ENCODE results near the gene SLC7A7. TPM values are rescaled to one million over a fixed set of nuclear protein-coding genes. Genes with fewer than 3 reads are reported as not detected.
"Not testable (repeated sequence)": the region's sequence is repeated elsewhere in the genome, so short reads cannot be mapped to it uniquely, and the experiment has no call there.

Gene SLC7A7
- total and polyA plus RNA-seq, 8 donors, result 3.1 to 29.4 (median 8.1) TPM; not detected in 2

DNA sequence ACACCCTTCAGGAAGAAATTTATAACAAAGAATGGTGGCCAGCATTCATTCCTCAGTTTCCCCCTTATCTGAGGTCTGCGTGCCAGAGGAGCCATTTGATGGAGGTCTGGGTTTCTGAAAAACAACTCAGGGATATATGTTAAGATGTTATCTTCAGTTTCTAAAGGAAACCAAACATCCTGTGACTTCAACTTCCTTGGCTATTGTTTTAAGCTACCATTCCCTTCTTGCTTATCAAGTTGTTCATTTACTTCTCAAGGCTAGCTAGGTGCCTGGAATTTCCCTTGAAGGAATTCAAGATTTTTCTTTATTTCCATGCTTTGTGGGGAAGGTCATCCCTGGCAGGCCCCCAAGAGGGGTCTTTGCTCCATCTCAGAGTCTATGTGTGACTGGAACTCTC is 75.8 kb downstream of the SLC7A7 start:
- no peak for DNase-seq
- 17 to 50% (median 45%) methylated on average over 1 of the region's 1 CpG for WGBS, 5 donors
- Histone ChIP-seq H3K27me3 (no peaks in the 10 kb centered on the region), H3K9me3 (no peaks in the 10 kb centered on the region), H3K4me3 (no peak overlapping the region), H3K4me1 (no peaks in the 10 kb centered on the region), H3K27ac (no peak overlapping the region), H3K36me3 (no peaks in the 10 kb centered on the region)
- TF ChIP-seq EP300 (IDR thresholded peaks at IDR 0.05), result no peak
- no peak for TF ChIP-seq POLR2AphosphoS5 (IDR thresholded peaks at IDR 0.05)
- TF ChIP-seq POLR2A (IDR thresholded peaks at IDR 0.05), result no peak
- TF ChIP-seq, protein P1, sequence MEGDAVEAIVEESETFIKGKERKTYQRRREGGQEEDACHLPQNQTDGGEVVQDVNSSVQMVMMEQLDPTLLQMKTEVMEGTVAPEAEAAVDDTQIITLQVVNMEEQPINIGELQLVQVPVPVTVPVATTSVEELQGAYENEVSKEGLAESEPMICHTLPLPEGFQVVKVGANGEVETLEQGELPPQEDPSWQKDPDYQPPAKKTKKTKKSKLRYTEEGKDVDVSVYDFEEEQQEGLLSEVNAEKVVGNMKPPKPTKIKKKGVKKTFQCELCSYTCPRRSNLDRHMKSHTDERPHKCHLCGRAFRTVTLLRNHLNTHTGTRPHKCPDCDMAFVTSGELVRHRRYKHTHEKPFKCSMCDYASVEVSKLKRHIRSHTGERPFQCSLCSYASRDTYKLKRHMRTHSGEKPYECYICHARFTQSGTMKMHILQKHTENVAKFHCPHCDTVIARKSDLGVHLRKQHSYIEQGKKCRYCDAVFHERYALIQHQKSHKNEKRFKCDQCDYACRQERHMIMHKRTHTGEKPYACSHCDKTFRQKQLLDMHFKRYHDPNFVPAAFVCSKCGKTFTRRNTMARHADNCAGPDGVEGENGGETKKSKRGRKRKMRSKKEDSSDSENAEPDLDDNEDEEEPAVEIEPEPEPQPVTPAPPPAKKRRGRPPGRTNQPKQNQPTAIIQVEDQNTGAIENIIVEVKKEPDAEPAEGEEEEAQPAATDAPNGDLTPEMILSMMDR (IDR thresholded peaks at IDR 0.05), result no peak
- intact Hi-C loops (cut with DNase I; ENCODE audit: low total_unique reads), result no loop called here

DNA sequence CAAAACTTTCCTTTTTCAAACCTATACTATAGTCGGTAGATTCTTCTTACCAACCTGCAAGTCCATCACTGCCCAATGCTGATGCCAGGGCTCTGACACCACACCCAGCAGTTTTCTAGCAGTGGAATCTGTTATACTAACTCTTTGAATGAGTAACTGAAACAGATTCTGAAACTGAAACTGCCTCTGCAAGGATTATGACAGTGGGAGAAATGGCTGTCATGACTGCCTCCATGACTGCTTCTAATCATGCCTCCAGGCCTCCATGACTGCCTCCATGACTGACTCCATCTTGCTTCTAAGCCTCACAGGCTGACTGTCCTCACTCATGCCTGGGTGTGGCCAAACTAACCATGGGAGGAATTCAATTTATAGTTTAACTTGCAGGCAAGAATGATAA is 78.2 kb downstream of the SLC7A7 start:
- H3K36me3 ChIP-seq, result no peaks in the 10 kb centered on the region
- no peak for DNase-seq
- H3K4me3 ChIP-seq, result no peak overlapping the region
- no peaks in the 10 kb centered on the region for H3K9me3 ChIP-seq
- H3K27me3 ChIP-seq, result no peaks in the 10 kb centered on the region
- no peaks in the 10 kb centered on the region for H3K4me1 ChIP-seq
- no peak overlapping the region for H3K27ac ChIP-seq
- intact Hi-C loops (cut with DNase I; ENCODE audit: low total_unique reads), result no loop called here
- no peak for TF ChIP-seq EP300 (IDR thresholded peaks at IDR 0.05)
- TF ChIP-seq POLR2AphosphoS5 (IDR thresholded peaks at IDR 0.05), result no peak
- TF ChIP-seq, protein P1 (IDR thresholded peaks at IDR 0.05), result no peak
- no peak for TF ChIP-seq POLR2A (IDR thresholded peaks at IDR 0.05)
- 84 to 95% (median 90%) methylated on average over 1 of the region's 1 CpG for WGBS, 5 donors

DNA sequence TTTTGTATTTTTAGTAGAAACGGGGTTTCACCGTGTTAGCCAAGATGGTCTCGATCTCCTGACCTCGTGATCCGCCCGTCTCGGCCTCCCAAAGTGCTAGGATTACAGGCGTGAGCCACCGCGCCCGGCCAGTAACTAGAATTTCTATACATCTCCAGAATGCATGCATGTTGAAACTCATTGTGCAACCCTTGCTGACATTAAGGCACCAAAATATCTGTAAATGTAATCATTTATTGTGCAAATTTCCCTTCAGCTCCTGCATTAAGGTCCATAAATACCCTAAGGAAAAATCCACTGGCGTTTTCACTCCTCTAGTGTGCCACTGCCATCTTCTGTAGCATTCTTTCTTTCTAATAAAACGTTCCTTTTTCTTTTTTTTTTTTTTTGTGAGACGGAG is 78.9 kb downstream of the SLC7A7 start:
- H3K36me3 ChIP-seq; intact Hi-C loops (cut with DNase I; ENCODE audit: low total_unique reads); H3K4me1 ChIP-seq; DNase-seq; H3K27ac ChIP-seq; H3K4me3 ChIP-seq; H3K27me3 ChIP-seq; H3K9me3 ChIP-seq: not testable (repeated sequence)
- WGBS, 5 donors, result 90 to 94% (median 92%) methylated on average over 8 to 14 of the region's 14 CpGs

DNA sequence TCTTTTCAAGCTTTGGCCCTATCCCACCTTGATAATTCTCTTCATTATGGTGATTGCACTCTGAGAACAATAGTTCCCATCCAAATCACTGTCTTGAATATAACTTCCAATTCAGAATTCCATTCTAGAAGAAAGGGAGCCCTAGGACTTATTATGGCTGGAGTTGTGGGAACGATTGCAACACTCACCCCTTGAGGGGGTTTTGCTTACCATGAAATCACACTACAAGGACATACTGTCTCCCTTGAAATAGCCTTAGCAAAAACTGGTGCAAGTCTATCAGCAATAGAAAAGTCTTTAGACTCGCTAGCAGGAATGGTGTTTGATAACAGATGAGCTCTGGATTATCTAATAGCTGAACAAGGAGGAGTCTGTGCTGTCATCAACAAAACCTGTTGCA is 80.1 kb downstream of the SLC7A7 start:
- no peaks in the 10 kb centered on the region for H3K27me3 ChIP-seq
- H3K9me3 ChIP-seq, result no peaks in the 10 kb centered on the region
- TF ChIP-seq, protein P1 (IDR thresholded peaks at IDR 0.05), result no peak
- TF ChIP-seq POLR2A (IDR thresholded peaks at IDR 0.05) (no peak), EP300 (IDR thresholded peaks at IDR 0.05) (no peak), POLR2AphosphoS5 (IDR thresholded peaks at IDR 0.05) (no peak)
- 85 to 91% (median 89%) methylated on average over 2 of the region's 2 CpGs for WGBS, 5 donors
- no peaks in the 10 kb centered on the region for H3K4me1 ChIP-seq
- DNase-seq, result no peak
- intact Hi-C loops (cut with DNase I; ENCODE audit: low total_unique reads), result no loop called here
- no peaks in the 10 kb centered on the region for H3K36me3 ChIP-seq
- H3K27ac ChIP-seq, result no peak overlapping the region
- H3K4me3 ChIP-seq, result no peak overlapping the region

DNA sequence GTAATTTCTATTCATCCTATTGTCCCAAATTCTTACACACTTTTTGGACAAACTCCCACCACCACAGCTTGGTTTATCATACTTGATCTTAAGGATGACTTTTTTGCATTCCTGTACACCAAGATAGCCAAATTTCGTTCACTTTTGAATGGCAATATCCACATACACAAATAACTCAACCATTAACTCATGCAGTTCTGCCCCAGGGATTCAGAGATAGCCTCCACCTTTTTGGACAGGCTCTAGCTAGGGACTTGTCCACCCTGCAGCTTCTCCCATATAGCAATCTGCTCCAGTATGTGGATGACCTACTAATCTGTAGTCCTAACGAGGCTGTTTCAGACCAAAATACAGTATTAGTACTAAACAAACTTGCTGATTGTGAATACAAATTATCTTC is 81.4 kb downstream of the SLC7A7 start:
- Histone ChIP-seq H3K27me3 (no peaks in the 10 kb centered on the region), H3K4me1 (no peaks in the 10 kb centered on the region), H3K9me3 (no peaks in the 10 kb centered on the region), H3K4me3 (no peak overlapping the region), H3K36me3 (no peaks in the 10 kb centered on the region), H3K27ac (no peak overlapping the region)
- 49 to 57% (median 56%) methylated on average over 2 of the region's 2 CpGs for WGBS, 5 donors
- DNase-seq, result no peak
- intact Hi-C loops (cut with DNase I; ENCODE audit: low total_unique reads), result no loop called here
- TF ChIP-seq, protein P1 (IDR thresholded peaks at IDR 0.05), result no peak
- TF ChIP-seq POLR2AphosphoS5 (IDR thresholded peaks at IDR 0.05), result no peak
- no peak for TF ChIP-seq EP300 (IDR thresholded peaks at IDR 0.05)
- no peak for TF ChIP-seq POLR2A (IDR thresholded peaks at IDR 0.05)

DNA sequence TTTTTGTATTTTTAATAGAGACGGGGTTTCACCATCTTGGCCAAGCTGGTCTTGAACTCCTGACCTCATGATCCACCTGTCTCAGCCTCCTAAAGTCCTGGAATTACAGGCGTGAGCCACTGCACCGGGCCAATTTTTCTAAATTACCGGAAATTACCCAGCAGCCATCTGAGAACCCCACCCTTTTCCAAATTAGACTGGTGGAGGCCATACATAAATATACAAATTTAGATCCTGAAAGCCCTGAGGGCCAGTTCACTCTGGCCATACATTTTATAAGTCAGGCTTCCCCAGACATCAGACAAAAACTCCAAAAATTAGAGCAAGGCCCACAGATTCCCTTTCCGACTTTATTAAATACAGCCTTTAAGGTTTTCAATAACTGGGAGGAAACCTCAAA is 83.2 kb downstream of the SLC7A7 start:
- H3K27ac ChIP-seq; H3K27me3 ChIP-seq; H3K4me1 ChIP-seq; H3K9me3 ChIP-seq; H3K36me3 ChIP-seq; H3K4me3 ChIP-seq; DNase-seq; intact Hi-C loops (cut with DNase I; ENCODE audit: low total_unique reads): not testable (repeated sequence)
- WGBS, 5 donors, result 84 to 98% (median 92%) methylated on average over 5 of the region's 5 CpGs
